GM23338 (cell line): ENCODE data around the gene AKNA. TPM values are rescaled to one million over a fixed set of nuclear protein-coding genes. Genes with fewer than 3 reads are reported as not detected.

ENCODE experiments used
- JUNB ChIP-seq: IDR thresholded peaks from one replicate; pipeline ENCODE4 v1.6.1; 2016; ENCODE audit warnings: antibody characterized with exemption; ENCODE audit not compliant: unreplicated experiment
- REST ChIP-seq: IDR thresholded peaks from one replicate; pipeline ENCODE4 v1.6.1; 2018; ENCODE audit warnings: antibody characterized with exemption; ENCODE audit not compliant: unreplicated experiment
- polyA plus RNA-seq: library from polyadenylated mRNA; unstranded; fragments of >200 nt; fragmentation: Nextera tagmentation; extraction: Ambion mirVana; gene quantifications from 2 replicates; pipeline ENCODE4 v1.2.1, GENCODE V29; 2016
- total RNA-seq: library from RNA; depleted of rRNA; stranded (reverse); fragments of >200 nt; shearing (Covaris generic); gene quantifications from 2 replicates; pipeline ENCODE4 v1.2.3, GENCODE V29; 2014; rRNA removed

The AKNA gene
- total and polyA plus RNA-seq, 2 experiments from 2014 or later: 9.0 to 28.1 TPM

GRCh38 chr9:114284316-114285060 is 103.3 kb downstream of the AKNA start (continued):
- TF ChIP-seq REST: no peak
- TF ChIP-seq JUNB: no peak

Other genes starting within 250 kb of the AKNA start
- gene COL27A1, start 232.4 kb downstream of the AKNA start, total RNA-seq: 12.9 and 18.0 TPM in 2 replicates
- gene COL27A1, start 232.4 kb downstream of the AKNA start, polyA plus RNA-seq: 8.6 and 10.5 TPM in 2 replicates
- not detected in 2 replicates for gene ORM1, start 64.9 kb downstream of the AKNA start, total RNA-seq
- gene ORM1, start 64.9 kb downstream of the AKNA start, polyA plus RNA-seq: not detected in 2 replicates
- gene ORM2, start 58.1 kb downstream of the AKNA start, total RNA-seq: 0.76 TPM in 1 of 2 replicates, not detected in the other
- gene ORM2, start 58.1 kb downstream of the AKNA start, polyA plus RNA-seq: 0.76 and 0.90 TPM in 2 replicates
- gene WHRN, start 117.5 kb upstream of the AKNA start, total RNA-seq: 8.9 and 11.2 TPM in 2 replicates
- 7.2 and 8.3 TPM in 2 replicates for gene WHRN, start 117.5 kb upstream of the AKNA start, polyA plus RNA-seq
- 166 and 179 TPM in 2 replicates for gene ATP6V1G1, start 199.8 kb upstream of the AKNA start, total RNA-seq
- gene ATP6V1G1, start 199.8 kb upstream of the AKNA start, polyA plus RNA-seq: 494 and 509 TPM in 2 replicates
- 10.0 and 13.6 TPM in 2 replicates for gene TMEM268, start 223.3 kb upstream of the AKNA start, total RNA-seq
- gene TMEM268, start 223.3 kb upstream of the AKNA start, polyA plus RNA-seq: 2.1 and 2.8 TPM in 2 replicates